Mesenchymal stem cell (in vitro differentiated cells and primary cell): ENCODE measurements around the gene SLC25A39. TPM values are rescaled to one million over a fixed set of nuclear protein-coding genes. Genes with fewer than 3 reads are reported as not detected.
A peak's percentile ranks its signal among the peaks of the same experiment; 100 is the strongest.

ENCODE experiments used
- DNase-seq: peaks from one replicate; pipeline ENCODE4 v3.0.0-alpha.2; 2013
- H2AFZ ChIP-seq: one replicate; pipeline ENCODE4 v1.6.1; 2013; ENCODE audit warnings: low read depth, mild to moderate bottlenecking, control low read depth, inconsistent platforms, low read length, moderate library complexity
- H2AK5ac ChIP-seq: 2 replicates; pipeline ENCODE4 v1.6.1; 2013; ENCODE audit warnings: low read length, moderate library complexity, mild to moderate bottlenecking, inconsistent platforms; ENCODE audit not compliant: severe bottlenecking
- H2BK120ac ChIP-seq: one replicate; pipeline ENCODE4 v1.6.1; 2013; ENCODE audit warnings: low read depth, mild to moderate bottlenecking, inconsistent platforms, low read length, moderate library complexity
- H2BK12ac ChIP-seq, 2 experiments: one replicate each; pipeline ENCODE4 v1.6.1; 2013; ENCODE audit warnings: inconsistent platforms in 2 of 2, low read length in 2 of 2, mild to moderate bottlenecking in 2 of 2, moderate library complexity in 2 of 2, control low read depth in 1 of 2
- H2BK15ac ChIP-seq: one replicate; pipeline ENCODE4 v1.6.1; 2013; ENCODE audit warnings: mild to moderate bottlenecking, low read depth, inconsistent platforms; ENCODE audit not compliant: poor library complexity, severe bottlenecking
- H2BK5ac ChIP-seq: 2 replicates; pipeline ENCODE4 v1.6.1; 2013; ENCODE audit warnings: low read depth, mild to moderate bottlenecking, low read length, control low read depth, inconsistent platforms; ENCODE audit not compliant: poor library complexity, severe bottlenecking
- H3K14ac ChIP-seq, 2 experiments: one replicate each; pipeline ENCODE4 v1.6.1; 2013; ENCODE audit warnings: inconsistent platforms in 2 of 2, low read length in 2 of 2, control low read depth in 1 of 2, mild to moderate bottlenecking in 1 of 2, moderate library complexity in 1 of 2
- H3K18ac ChIP-seq, 2 experiments: one replicate each; pipeline ENCODE4 v1.6.1; 2013; ENCODE audit warnings: inconsistent platforms in 2 of 2, low read length in 2 of 2, control low read depth in 1 of 2, low read depth in 1 of 2, mild to moderate bottlenecking in 1 of 2
- H3K23ac ChIP-seq, 2 experiments: one replicate each; pipeline ENCODE4 v1.6.1; 2013; ENCODE audit warnings: inconsistent platforms in 2 of 2, low read length in 2 of 2, mild to moderate bottlenecking in 2 of 2, moderate library complexity in 2 of 2, control low read depth in 1 of 2
- H3K27ac ChIP-seq: 2 replicates; pipeline ENCODE4 v1.5.1; 2013; ENCODE audit warnings: mild to moderate bottlenecking, moderate library complexity, low read length, control low read depth, inconsistent platforms; ENCODE audit not compliant: poor library complexity, severe bottlenecking
- H3K27me3 ChIP-seq, 2 experiments: 2 replicates each; pipeline versions ENCODE4 v1.6.1 to v1.7.0; 2013; ENCODE audit warnings: low read length in 2 of 2, mild to moderate bottlenecking in 2 of 2, moderate library complexity in 2 of 2, control low read depth in 1 of 2, inconsistent platforms in 1 of 2; ENCODE audit not compliant: control insufficient read depth in 1 of 2, insufficient read depth in 1 of 2
- H3K36me3 ChIP-seq, 2 experiments: 2 replicates each; pipeline versions ENCODE4 v1.6.1 to v1.7.0; 2013; ENCODE audit warnings: low read length in 2 of 2, control low read depth in 1 of 2, inconsistent platforms in 1 of 2, low read depth in 1 of 2, mild to moderate bottlenecking in 1 of 2; ENCODE audit not compliant: insufficient read depth in 2 of 2, control insufficient read depth in 1 of 2
- H3K4ac ChIP-seq, 2 experiments: one replicate each; pipeline ENCODE4 v1.6.1; 2013; ENCODE audit warnings: inconsistent platforms in 2 of 2, low read length in 2 of 2, mild to moderate bottlenecking in 2 of 2, moderate library complexity in 2 of 2, control low read depth in 1 of 2, low read depth in 1 of 2
- H3K4me1 ChIP-seq: 2 replicates; pipeline ENCODE4 v1.6.1; 2013; ENCODE audit warnings: low read depth, low read length, control low read depth; ENCODE audit not compliant: control insufficient read depth, insufficient read depth
- H3K4me2 ChIP-seq: 2 replicates; pipeline ENCODE4 v1.6.1; 2013; ENCODE audit warnings: low read length, mild to moderate bottlenecking, inconsistent platforms; ENCODE audit not compliant: poor library complexity, severe bottlenecking
- H3K4me3 ChIP-seq, 2 experiments: 2 replicates each; pipeline versions ENCODE4 v1.5.1 to v1.7.0; 2013; ENCODE audit warnings: low read length in 2 of 2, mild to moderate bottlenecking in 2 of 2, control low read depth in 1 of 2, low read depth in 1 of 2; ENCODE audit not compliant: insufficient read depth in 1 of 2
- H3K79me1 ChIP-seq: replicated peaks from 2 replicates; pipeline ENCODE4 v1.6.1; 2013; ENCODE audit warnings: mild to moderate bottlenecking, control low read depth, low read length, inconsistent platforms; ENCODE audit not compliant: poor library complexity, severe bottlenecking
- H3K9ac ChIP-seq: 2 replicates; pipeline ENCODE4 v1.7.0; 2013; ENCODE audit warnings: mild to moderate bottlenecking, low read length, moderate library complexity
- H3K9me3 ChIP-seq: 2 replicates; pipeline ENCODE4 v1.7.0; 2013; ENCODE audit warnings: mild to moderate bottlenecking, low read length; ENCODE audit not compliant: control insufficient read depth
- H4K8ac ChIP-seq: one replicate; pipeline ENCODE4 v1.6.1; 2013; ENCODE audit warnings: inconsistent platforms, mild to moderate bottlenecking, low read length, moderate library complexity
- H4K91ac ChIP-seq: one replicate; pipeline ENCODE4 v1.6.1; 2013; ENCODE audit warnings: mild to moderate bottlenecking, low read length, inconsistent platforms
- WGBS: methylation state at CpG from one replicate; pipeline ENCODE4 v1.1.7; 2013; ENCODE audit warnings: mixed read lengths; 5-methylcytosine and 5-hydroxymethylcytosine counted together
- small RNA-seq: library from polyadenylated mRNA; stranded (forward); fragments of <200 nt; extraction: miRNeasy Mini kit (QIAGEN cat#:217004); gene quantifications from one replicate; pipeline ENCODE3, GENCODE V24; 2013; ENCODE audit warnings: low read depth

The SLC25A39 gene

GRCh38 chr17:44272954-44273353, 51.7 kb downstream of the SLC25A39 start:
- H2AFZ ChIP-seq: no peak overlapping the region
- 83% methylated on average over 5 of the region's 6 CpGs for WGBS

GRCh38 chr17:44272321-44272951, 52.2 kb downstream of the SLC25A39 start:
- Histone ChIP-seq H2BK5ac (no peak overlapping the region), H2BK15ac (no peak overlapping the region), H3K4me3 (no peak overlapping the region), H2AK5ac (no peak overlapping the region), H3K18ac (no peak overlapping the region), H4K8ac (no peak overlapping the region), H2BK120ac (no peak overlapping the region), H2BK12ac (no peak overlapping the region), H3K4ac (no peak overlapping the region), H3K9me3 (no peaks in the 10 kb centered on the region), H3K36me3 (no peaks in the 10 kb centered on the region), H2AFZ (no peak overlapping the region), H3K4me1 (peaks cover 6% of the 10 kb centered on the region), H3K27me3 (peaks cover 20 to 31% of the 10 kb centered on the region in 2 experiments), H4K91ac (no peak overlapping the region), H3K9ac (no peak overlapping the region), H3K14ac (peak overlapping the region in 1 of 2 experiments; percentile 23), H3K4me2 (no peak overlapping the region), H3K79me1 (no peaks in the 10 kb centered on the region), H3K23ac (no peak overlapping the region), H3K27ac (no peak overlapping the region)
- WGBS: 82% methylated on average over 12 of the region's 13 CpGs
- no peak for DNase-seq

More at GRCh38 chr17:44272954-44273353, 51.7 kb downstream of the SLC25A39 start:
- Histone ChIP-seq H2BK12ac (no peak overlapping the region), H2BK15ac (no peak overlapping the region), H2BK120ac (no peak overlapping the region), H2BK5ac (no peak overlapping the region), H3K36me3 (no peaks in the 10 kb centered on the region), H3K18ac (no peak overlapping the region), H2AK5ac (no peak overlapping the region), H3K4me2 (no peak overlapping the region), H3K27ac (no peak overlapping the region), H3K4ac (no peak overlapping the region), H4K91ac (no peak overlapping the region), H3K9ac (no peak overlapping the region), H3K23ac (no peak overlapping the region), H3K79me1 (no peaks in the 10 kb centered on the region), H3K4me1 (peaks cover 6% of the 10 kb centered on the region), H3K27me3 (peaks cover 15 to 31% of the 10 kb centered on the region in 2 experiments), H3K14ac (peak overlapping the region in 1 of 2 experiments; percentile 23), H3K4me3 (no peak overlapping the region), H3K9me3 (no peaks in the 10 kb centered on the region), H4K8ac (no peak overlapping the region)
- DNase-seq: no peak

Small RNA genes lying within 50 kb of the gene (small RNA-seq; reads per million reads assigned to genes)
- gene RF00012 (not detected), gene RN7SL507P (not detected), gene RNU6-453P (not detected)
